Rectal smooth muscle tissue (tissue), 1 donor: Measurements from ENCODE around the gene ODF2L.

Experiments used
- H3K27ac ChIP-seq: one replicate; pipeline ENCODE4 v1.7.0; 2013; ENCODE audit warnings: low read depth, low read length, inconsistent platforms
- H3K27me3 ChIP-seq: one replicate; pipeline ENCODE4 v1.7.0; 2013; ENCODE audit warnings: low read length; ENCODE audit not compliant: control insufficient read depth, insufficient read depth
- H3K36me3 ChIP-seq: one replicate; pipeline ENCODE4 v1.7.0; 2013; ENCODE audit warnings: low read length; ENCODE audit not compliant: control insufficient read depth, insufficient read depth
- H3K4me1 ChIP-seq: one replicate; pipeline ENCODE4 v1.7.0; 2013; ENCODE audit warnings: low read length; ENCODE audit not compliant: control insufficient read depth, insufficient read depth
- H3K4me3 ChIP-seq: one replicate; pipeline ENCODE4 v1.7.0; 2013; ENCODE audit warnings: low read length
- H3K9ac ChIP-seq: one replicate; pipeline ENCODE4 v1.7.0; 2013; ENCODE audit warnings: low read length

Gene ODF2L

DNA sequence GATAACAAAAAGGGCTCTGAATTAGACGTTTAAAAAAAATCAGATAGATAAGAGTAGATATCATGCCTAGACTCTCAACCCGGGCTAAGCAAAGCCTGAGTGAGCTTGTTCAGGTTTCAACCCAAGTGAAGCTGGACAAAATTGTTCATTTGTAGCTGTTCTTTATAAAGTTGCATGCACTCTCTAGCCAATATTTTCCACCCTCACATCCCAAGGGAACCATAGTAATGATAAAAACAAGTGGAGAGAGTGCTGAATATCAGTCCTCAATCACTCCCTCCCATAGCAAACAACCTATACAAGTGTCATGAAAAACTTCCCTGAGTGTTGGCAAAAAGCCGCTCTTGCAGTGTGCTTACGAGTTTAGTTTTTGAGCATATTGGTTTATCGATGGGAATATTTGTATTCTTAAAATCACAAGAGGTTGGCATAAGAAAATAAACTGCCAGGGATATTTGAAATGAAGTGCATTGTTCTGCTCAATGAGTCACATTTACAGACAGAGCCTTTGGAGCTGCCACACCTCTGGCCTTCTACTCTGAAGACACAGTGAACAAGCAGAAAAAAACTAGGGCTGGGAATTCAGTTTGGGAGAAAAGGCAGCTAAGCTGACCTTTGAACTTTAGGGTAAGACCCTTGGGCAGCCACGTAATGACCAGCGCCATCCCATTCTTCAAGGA, 25.6 kb upstream of the ODF2L start:
- no peak overlapping the region for H3K9ac ChIP-seq
- no peaks in the 10 kb centered on the region for H3K4me1 ChIP-seq
- H3K27ac ChIP-seq, result no peak overlapping the region
- H3K4me3 ChIP-seq, result no peak overlapping the region
- no peaks in the 10 kb centered on the region for H3K27me3 ChIP-seq
- no peaks in the 10 kb centered on the region for H3K36me3 ChIP-seq

DNA sequence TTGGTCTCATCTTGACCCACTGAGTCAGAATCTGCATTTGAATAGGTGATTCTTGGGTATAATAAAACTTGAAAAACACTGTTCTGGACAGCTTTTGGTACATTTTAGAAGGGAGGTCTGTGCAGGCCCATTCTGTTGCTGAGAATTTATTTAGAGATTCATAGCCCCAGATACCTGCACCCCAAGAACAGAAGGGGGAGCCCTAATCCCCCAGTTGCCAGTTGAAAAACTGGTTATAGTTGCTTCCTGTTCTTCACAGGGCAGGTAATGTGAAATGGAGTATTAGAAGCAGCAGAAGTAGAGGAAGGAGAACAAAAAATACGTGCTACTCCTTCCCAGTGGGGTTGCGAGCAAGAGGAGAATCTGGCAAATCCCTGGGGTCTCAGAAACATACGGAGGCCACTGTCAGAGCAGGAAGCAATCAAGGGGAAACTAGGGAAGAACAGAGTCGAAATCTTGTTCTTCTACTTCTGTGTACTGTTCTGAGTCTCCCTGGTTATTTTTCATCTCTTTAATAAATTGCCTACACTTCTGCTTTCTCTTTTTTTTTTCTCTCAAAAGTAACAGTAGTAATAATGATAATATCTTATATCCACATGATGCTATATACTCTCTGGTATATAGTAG, 23.3 kb upstream of the ODF2L start:
- H3K4me3 ChIP-seq, result no peak overlapping the region
- H3K27ac ChIP-seq, result no peak overlapping the region
- no peaks in the 10 kb centered on the region for H3K36me3 ChIP-seq
- H3K27me3 ChIP-seq, result no peaks in the 10 kb centered on the region
- H3K9ac ChIP-seq, result no peak overlapping the region
- no peaks in the 10 kb centered on the region for H3K4me1 ChIP-seq

DNA sequence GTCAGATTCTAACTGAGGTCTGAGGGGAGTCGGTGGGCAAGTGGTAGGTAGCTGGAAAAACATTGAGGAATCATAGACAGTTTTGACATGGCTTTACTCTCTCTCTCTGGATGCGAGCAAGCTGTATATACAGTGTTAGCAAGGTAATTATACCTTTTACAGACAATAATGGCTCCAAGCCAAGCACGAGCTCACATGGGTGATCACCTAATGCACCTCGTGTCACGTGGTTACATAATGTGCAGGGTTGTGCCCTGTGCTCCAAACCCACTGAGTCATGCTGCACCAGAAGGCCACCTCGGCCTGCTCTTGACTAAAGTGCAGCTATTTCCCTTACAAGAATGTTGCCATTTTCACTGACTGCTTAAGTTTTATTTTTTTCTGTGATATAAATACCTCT, 20.2 kb upstream of the ODF2L start:
- Histone ChIP-seq H3K4me1 (no peaks in the 10 kb centered on the region), H3K27me3 (no peaks in the 10 kb centered on the region), H3K36me3 (no peaks in the 10 kb centered on the region), H3K9ac (no peak overlapping the region), H3K4me3 (no peak overlapping the region), H3K27ac (no peak overlapping the region)

DNA sequence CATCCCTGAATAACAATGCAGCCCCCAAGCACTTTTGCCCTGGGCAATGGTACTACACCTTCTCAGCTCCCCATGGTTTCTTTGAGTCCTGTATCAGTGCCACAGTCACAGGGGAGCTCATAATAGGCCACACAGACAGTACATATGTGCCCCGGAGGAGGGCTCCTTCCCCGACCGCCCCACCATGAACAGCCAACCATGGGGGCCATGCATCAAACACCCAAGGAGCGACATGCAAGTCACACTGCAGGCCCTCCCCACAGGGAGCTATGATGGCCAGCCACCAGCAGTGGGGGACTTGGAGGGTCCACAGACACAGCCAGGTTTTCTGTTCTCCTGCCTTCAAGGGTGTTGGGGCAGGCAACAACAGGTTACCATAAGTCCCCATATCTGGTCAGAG, 14.8 kb upstream of the ODF2L start:
- no peak overlapping the region for H3K27ac ChIP-seq
- H3K4me3 ChIP-seq, result no peak overlapping the region
- no peaks in the 10 kb centered on the region for H3K36me3 ChIP-seq
- no peak overlapping the region for H3K9ac ChIP-seq
- no peaks in the 10 kb centered on the region for H3K4me1 ChIP-seq
- H3K27me3 ChIP-seq, result no peaks in the 10 kb centered on the region

DNA sequence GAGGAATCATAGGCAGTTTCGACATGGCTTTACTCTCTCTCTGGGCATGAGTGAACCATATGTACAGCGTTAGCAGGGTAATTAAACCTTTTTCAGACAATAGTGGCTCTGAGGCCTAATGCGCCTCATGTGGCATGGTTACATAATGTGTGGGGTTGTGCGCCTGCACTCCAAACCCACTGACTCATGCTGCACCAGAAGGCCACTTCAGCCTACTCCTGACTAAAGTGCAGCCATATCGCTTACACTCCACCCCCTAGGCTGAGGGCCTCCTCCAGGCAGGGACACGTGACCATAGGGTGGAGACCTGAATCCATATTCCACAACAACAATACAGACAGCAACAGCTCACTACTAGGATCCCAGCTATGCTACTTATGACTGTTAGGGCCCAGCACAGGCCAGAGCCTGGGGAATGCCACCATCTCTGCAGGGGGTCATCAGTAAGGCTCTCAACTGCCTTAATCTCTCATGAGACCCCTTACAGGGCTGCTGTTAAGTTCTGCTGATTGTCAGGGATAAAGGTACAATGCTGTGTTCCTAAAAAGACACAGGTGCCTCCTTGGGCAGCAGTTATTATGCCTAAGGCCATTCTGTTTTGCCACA, 13.4 kb upstream of the ODF2L start:
- no peak overlapping the region for H3K4me3 ChIP-seq
- H3K27ac ChIP-seq, result no peak overlapping the region
- H3K4me1 ChIP-seq, result no peaks in the 10 kb centered on the region
- no peak overlapping the region for H3K9ac ChIP-seq
- H3K36me3 ChIP-seq, result no peaks in the 10 kb centered on the region
- H3K27me3 ChIP-seq, result no peaks in the 10 kb centered on the region

DNA sequence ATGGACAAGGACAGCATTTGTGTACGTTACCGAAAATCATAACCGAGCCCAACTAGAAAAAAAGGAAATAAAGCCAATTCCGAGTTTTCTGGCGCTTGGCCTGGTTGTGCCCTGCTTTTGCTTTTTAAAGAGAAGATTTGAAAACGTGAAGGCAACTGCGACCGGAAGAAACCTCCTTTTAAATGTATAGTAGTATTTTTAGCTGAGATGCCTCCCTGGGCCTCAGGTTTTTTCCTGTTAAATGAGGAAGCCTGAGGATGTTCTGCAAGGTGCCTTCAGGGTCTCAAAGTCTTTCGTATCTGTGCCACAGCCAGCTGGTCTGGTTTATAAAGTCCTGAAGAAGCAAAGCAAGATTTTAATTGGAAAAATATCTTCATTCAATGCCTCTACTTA, 371 bp upstream of the ODF2L start:
- Histone ChIP-seq H3K27me3 (no peaks in the 10 kb centered on the region), H3K9ac (peak overlapping the region; percentile 61), H3K27ac (peak overlapping the region; percentile 66), H3K4me1 (peaks cover 5% of the 10 kb centered on the region), H3K36me3 (no peaks in the 10 kb centered on the region), H3K4me3 (peak overlapping the region; percentile 96)

DNA sequence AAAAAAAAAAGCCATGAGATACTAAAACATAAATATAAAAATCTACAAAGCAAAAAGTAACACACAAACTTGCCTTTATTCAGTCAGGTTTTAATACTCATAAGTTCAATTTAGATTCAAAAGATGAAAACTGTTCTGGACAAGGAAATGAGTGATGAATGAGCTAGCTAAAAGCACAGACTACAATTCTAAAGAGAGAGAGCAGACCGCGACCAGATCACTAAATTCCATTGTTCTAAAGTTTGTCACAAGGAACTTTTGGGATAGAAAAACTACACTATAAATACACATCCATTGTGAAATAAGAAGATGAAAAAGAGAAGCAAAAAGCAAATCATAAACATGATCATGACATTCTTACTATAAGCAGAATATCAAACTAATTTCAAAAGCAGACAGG, 1.7 kb downstream of the ODF2L start:
- no peak overlapping the region for H3K4me3 ChIP-seq
- H3K9ac ChIP-seq, result no peak overlapping the region
- H3K27me3 ChIP-seq, result no peaks in the 10 kb centered on the region
- peaks cover 5% of the 10 kb centered on the region for H3K4me1 ChIP-seq
- no peaks in the 10 kb centered on the region for H3K36me3 ChIP-seq
- H3K27ac ChIP-seq, result no peak overlapping the region

DNA sequence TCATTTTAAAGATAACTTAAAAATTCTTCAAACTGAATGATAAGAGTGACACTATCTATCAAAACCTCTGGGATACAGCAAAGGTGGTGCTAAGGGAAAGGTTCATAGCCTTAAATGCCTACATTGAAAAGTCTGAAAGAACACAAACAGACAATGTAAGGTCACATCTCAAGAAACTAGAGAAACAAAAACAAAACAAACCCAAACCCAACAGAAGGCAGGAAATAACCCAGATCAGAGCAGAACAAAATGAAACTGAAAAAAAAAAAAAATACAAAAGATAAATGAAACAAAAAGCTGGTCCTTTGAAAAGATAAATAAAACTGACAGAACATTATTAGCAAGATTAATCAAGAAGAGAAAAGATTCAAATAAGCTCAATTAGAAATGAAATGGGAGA, 6.8 kb downstream of the ODF2L start:
- Histone ChIP-seq H3K9ac (no peak overlapping the region), H3K27ac (no peak overlapping the region)

DNA sequence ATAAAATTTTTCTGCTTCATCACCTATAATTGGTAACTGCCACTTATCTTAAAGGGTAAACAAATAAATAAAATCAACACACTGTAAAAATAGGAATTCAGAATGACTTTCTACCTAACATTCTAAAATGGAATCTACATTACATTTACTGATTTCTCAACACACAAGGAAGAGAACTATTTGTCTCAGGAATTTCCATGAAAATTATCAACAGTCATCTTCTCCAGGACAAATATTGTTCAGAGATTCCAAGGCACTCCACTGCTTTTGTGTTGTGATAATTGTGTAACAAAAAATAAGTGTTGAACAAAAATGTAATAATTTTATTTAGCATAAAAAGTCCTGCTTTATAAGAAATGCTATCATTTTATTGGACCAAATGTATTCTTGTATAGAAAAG, 7.3 kb downstream of the ODF2L start:
- H3K27ac ChIP-seq, result no peak overlapping the region
- no peaks in the 10 kb centered on the region for H3K4me1 ChIP-seq
- H3K36me3 ChIP-seq, result no peaks in the 10 kb centered on the region
- no peak overlapping the region for H3K9ac ChIP-seq
- H3K4me3 ChIP-seq, result no peak overlapping the region
- H3K27me3 ChIP-seq, result no peaks in the 10 kb centered on the region

More for the DNA sequence above, 6.8 kb downstream of the ODF2L start:
- H3K27me3 ChIP-seq, result no peaks in the 10 kb centered on the region
- H3K4me3 ChIP-seq, result no peak overlapping the region
- no peaks in the 10 kb centered on the region for H3K36me3 ChIP-seq
- H3K4me1 ChIP-seq, result no peaks in the 10 kb centered on the region

DNA sequence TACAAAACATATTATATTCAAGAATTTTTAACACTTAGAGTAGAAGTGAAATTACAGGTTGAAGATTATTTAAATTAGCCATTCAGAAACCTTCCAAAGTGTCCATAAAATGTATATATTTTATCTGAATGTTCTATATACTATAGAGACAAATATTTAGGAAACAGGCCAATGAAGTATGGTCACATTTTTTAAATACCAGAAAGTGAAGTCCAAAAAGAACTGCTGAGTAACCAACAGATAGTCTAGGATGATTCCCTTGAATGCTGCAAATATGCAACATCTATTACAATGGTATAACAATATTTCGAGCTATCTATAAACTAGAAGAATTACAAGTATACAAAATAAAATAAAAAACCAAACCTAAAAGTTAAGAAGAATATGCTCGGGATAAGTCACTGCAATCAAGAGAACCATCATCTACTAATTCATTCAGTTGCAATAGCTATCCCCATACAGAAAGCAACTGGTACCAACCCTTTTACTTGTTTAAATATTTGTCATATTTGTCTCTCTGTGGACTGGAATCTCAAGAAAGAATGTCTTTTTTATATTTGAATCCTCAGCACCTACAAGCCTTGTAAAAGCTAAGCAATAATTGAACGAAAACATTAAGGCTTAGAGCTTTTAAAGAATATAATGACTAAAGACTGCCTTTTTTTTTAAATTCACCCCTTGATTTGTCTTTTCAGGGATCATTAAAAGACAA, 8.1 kb downstream of the ODF2L start:
- Histone ChIP-seq H3K36me3 (no peaks in the 10 kb centered on the region), H3K4me1 (no peaks in the 10 kb centered on the region), H3K27ac (no peak overlapping the region), H3K27me3 (no peaks in the 10 kb centered on the region), H3K9ac (no peak overlapping the region), H3K4me3 (no peak overlapping the region)

DNA sequence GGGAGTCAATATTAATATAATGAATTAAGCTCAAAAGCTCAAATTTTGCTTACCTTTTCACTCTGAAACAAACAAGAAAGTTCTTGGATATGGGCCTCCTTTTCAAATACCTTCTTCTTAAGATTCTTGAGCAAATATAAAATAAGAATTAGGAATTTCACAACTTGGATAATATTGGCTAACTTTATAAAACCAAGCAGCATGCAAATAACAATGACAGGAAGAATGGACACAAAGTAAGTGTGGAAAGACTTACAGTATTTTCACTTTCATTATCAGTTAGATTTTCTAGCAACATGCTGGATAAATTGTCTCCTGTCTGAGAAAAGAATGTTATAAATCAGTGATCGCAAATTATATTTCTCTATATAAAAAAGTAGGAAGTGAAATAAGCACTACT, 13.2 kb downstream of the ODF2L start:
- H3K27ac ChIP-seq, result no peak overlapping the region
- H3K4me1 ChIP-seq, result no peaks in the 10 kb centered on the region
- H3K4me3 ChIP-seq, result no peak overlapping the region
- no peak overlapping the region for H3K9ac ChIP-seq
- no peaks in the 10 kb centered on the region for H3K27me3 ChIP-seq
- no peaks in the 10 kb centered on the region for H3K36me3 ChIP-seq

DNA sequence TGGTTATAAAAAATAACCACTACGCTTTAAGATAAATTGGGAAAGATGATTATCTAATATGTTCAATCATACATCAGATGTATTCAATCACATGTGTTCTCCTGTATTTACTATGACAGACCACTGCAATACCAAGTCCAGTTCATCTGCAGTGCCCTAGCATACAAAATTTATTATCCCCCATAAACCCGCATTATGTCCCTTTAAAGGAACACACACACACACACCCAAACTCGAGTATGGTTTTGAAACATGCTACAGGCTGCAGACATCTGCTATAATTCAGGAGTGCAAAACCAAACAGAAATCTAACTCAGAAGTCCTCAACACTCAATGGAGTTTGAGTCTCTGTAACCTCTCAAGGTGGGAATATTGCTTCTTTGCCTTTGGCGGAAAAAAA, 14.9 kb downstream of the ODF2L start:
- no peaks in the 10 kb centered on the region for H3K27me3 ChIP-seq
- H3K4me1 ChIP-seq, result no peaks in the 10 kb centered on the region
- peaks cover 2% of the 10 kb centered on the region for H3K36me3 ChIP-seq
- H3K9ac ChIP-seq, result no peak overlapping the region
- H3K27ac ChIP-seq, result no peak overlapping the region
- H3K4me3 ChIP-seq, result no peak overlapping the region
